IPS DF 4.7 (cell line): ENCODE measurements around the gene ZNF343.

ENCODE experiments used
- DNase-seq: peaks from one replicate; pipeline ENCODE4 v3.0.0-alpha.2; 2013; ENCODE audit warnings: low spot score; ENCODE audit errors: extremely low read depth

Gene ZNF343

GRCh38 chr20:2473516-2473915, 35.2 kb downstream of the ZNF343 start:
- no peak for DNase-seq

DNA sequence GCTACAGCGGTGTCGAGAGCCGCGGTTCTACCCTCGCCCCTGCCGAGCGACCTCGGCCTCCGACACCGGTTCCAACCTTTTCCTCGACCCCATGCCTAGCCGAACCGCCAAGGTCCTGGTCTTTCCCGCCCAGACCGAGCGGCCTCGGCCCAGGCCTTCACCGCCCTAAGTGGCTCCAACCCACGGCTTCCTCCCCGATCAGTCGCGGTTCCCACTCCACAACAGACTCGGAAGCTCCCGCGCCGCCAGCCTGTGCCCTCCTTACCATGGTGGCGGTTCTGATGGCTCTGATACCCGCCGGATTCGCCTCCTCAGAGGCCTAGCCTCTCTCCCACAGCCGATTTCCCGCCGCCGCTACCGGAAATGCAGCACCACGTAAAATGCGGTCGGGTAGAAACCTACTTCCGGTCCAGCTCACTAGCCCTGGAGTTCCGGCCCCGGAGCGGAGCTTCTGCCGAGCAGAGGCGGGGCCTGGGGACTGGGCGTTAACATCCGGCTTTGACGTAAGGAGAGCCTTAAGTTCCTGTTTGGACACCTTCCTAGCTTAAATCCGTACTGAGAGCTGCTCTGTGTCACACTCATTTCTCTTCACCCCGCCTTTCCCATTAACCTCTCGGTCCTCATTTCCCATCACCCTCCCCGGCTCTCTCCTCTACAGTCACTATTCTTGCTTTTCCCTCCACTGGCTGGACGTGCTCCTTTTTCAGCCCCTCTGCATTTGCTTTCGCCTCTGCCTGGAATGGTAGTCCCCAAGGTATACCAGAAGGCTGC, 38.1 kb downstream of the ZNF343 start, which contains the start of gene SNRPB:
Gene SNRPB (minus strand): TSS at position 367 of the 771 bp plus-strand sequence. CDS start 99 bp downstream, at position 268.
- peak; percentile 95 for DNase-seq

- no peak for DNase-seq
Measured at GRCh38 chr20:2469991-2470422, 38.7 kb downstream of the ZNF343 start.

GRCh38 chr20:2468581-2469407, 39.9 kb downstream of the ZNF343 start:
- DNase-seq = no peak

DNA sequence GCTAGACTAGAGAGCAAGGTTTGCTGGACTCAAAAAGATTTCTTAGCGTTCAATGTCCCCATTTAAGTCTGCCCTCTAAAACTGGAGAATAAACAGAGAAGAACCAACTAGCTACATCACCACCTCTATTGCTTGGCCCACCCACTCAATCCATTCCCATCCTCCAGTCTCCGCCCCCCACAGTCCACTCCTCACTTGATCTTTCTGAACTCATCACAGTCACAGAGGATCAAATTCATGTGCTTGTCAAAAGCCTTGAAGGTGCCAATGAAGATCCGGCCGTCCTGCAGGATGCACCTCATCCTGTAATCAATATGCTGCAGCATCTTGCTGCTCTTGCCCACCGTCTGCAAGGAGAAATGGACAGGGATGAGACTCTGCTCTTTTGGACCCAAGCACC, 41.3 kb downstream of the ZNF343 start:
- no peak for DNase-seq

- DNase-seq = no peak
Measured at GRCh38 chr20:2465100-2465499, 43.6 kb downstream of the ZNF343 start.

- no peak for DNase-seq
Measured at GRCh38 chr20:2463616-2464365, 44.9 kb downstream of the ZNF343 start.

GRCh38 chr20:2462484-2462883, 46.2 kb downstream of the ZNF343 start:
- no peak for DNase-seq

DNA sequence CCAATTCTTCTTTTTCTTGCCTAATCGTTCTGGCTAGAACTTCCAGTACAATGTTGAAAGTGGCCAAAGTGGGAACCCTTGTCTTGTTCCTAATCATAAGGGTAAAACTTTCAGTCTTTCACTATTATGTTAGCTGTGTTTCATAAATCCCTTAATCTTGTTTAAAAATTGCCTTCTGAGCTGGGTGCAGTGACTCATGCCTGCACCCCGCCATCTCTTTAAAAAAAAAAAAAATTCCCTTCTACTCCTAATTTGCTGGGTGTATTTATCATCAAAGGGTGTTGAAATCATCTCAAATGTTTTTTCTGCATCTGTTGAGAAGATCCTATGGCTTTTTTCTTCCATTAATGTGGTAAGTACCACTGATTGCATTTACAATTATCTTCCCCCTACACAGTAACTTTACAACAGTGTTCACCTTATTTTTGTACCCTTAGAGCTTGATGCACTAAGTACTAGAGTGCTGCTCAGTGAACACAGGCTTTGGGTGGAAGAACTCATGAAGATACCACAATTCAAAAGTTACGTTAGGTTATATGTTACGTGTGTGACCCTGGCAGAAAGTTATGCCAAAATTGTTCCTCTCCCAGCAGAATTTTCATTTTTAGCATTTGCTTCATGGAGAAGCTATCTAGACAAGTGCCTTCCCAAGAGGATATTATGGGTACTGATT, 47.8 kb downstream of the ZNF343 start:
- DNase-seq = no peak

DNA sequence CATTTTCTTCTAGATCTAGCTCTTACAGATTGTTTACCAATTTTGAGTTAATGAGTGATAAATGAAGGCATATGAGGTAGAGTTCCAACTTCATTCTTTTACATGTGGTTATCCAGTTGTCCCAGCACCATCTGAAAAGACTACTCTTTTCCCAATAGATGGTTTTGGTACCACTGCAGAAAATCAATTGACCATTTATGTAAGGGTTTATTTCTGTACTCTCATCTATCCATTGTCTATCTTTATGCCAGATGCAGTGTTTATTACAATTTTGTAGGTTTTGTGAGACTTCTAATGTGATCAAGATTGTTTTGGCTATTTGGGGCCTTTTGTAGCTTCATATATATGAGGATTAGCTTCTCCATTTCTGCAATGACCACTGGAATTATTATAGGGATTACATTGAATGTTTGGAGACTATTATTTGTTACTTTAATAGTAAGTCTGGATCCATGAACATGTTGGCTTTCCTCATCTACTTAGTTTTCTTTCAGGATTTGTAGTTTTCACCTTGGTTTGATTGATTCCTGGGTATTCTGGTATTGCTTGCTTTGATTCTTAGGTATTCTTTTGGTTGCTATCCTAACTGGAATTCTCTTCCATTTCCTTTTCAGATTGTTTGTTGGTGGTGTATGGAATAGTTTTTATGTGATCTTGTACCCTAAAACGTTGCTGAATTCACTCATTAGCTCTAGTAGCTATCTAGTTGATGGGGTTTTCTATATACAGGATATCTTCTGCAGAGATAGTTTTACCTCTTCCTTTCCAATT, 48.5 kb downstream of the ZNF343 start:
- DNase-seq = no peak

GRCh38 chr20:2458919-2459499, 49.7 kb downstream of the ZNF343 start:
- DNase-seq = no peak

DNA sequence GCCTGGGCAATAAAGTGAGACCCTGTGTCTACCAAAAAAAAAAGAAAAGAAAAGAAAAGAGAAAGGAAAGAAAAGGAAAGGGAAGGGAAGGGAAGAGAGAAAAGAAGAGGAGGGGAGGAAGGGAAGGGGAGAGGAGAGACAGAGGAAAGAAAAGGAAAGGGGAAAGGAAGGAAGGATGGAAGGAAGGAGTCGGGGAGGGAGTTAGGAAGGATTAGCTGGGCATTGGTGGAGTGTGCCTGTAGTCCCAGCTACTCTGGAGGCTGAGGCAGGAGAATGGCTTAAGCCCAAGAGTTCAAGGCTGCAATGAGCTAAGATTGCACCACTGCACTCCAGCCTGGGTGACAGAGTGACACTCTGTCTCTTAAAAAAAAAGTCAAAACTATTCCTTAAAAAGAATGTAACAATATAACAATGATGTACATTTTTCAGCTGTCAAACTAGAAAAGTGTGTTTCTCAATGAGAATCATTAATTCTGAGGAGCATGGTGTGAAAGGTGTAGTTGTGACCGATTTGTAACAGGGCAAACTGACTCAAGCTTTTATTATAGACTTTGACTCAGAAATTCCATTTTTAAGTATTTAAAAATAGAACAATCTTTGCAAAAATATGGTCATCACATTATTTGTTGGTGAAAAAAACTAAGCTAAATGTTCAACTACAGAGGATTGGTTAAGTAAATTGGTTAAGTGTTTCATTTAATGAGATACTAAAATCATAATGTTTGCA, 52.8 kb downstream of the ZNF343 start:
- DNase-seq = no peak

DNA sequence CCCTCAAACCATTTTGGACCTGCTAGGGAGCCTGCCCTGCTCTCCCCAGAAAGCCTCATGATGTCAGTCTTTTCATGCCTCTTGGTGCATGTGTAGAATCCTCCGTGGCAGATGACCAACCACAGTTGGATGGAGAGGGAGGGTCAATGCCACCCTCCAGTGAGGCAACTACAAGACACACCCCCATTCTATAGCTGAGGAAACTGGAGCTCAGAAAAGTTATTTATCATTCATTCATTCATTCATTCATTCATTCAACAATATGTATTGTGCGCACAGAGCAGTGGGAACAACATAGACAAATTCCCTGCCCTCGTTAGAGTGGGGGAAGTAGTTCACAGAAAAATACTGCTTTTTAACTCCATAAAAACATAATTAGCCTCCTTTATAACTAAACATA, 54.9 kb downstream of the ZNF343 start:
- DNase-seq = no peak

DNA sequence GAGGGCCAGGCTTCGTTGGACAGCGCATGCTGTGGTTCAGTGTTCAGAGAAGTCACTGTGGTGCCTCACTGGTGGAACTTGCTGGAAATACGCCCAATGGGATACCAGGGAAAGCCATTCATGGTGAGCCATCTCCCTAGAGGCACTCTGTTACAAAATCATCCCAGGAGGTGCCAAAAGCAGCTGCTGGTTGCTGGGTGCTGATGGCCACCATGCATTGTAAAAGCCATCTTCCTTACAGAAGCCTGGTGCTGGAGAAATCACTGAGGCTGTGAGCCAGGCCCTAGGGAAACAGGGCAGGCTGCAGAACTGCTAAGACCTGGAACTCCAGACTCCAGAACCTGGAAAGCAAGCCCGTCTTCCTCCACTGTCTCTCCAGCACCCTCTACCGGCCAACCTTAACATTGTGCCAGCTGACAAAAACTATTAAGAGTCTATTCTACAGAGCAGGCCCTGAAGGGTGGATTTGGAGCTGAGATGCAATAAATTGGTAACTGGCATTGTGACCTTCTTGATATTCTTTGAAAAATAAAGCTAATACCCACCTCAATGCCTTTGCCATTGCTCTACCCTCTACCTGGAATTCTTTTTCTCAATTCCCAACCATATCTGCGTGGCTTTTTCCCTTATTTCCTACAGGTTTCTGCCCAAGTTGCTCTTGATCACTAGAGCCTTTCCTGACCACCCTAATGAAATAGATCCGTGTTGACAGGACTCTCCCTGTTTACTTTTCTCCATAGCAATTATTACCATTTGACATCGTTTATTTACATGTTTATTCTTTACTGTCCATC, 56.6 kb downstream of the ZNF343 start:
- no peak for DNase-seq

GRCh38 chr20:2451422-2451821, 57.3 kb downstream of the ZNF343 start:
- no peak for DNase-seq

GRCh38 chr20:2449386-2449785, 59.3 kb downstream of the ZNF343 start:
- no peak for DNase-seq

- no peak for DNase-seq
Measured at GRCh38 chr20:2446845-2447244, 61.9 kb downstream of the ZNF343 start.
